Fibroblast of lung (primary cell): Measurements from ENCODE around the gene UTP11. TPM values are rescaled to one million over a fixed set of nuclear protein-coding genes. Genes with fewer than 3 reads are reported as not detected.

Experiments used
- DNase-seq, 2 donors: peaks; one replicate each; pipeline versions ENCODE4 v3.0.0 to v3.0.0-alpha.2; 2010; ENCODE audit warnings: low read depth in 2 of 2
- H2AFZ ChIP-seq: 2 replicates; pipeline ENCODE4 v1.5.1; 2012; ENCODE audit warnings: low read length, control low read depth, inconsistent platforms
- H3K27ac ChIP-seq: 2 replicates; pipeline ENCODE4 v1.5.1; 2011; ENCODE audit warnings: low read length, control low read depth; ENCODE audit not compliant: insufficient read depth
- H3K27me3 ChIP-seq: 2 replicates; pipeline ENCODE4 v1.5.1; 2011; ENCODE audit warnings: mild to moderate bottlenecking, low read length; ENCODE audit not compliant: control insufficient read depth, insufficient read depth
- H3K36me3 ChIP-seq: 2 replicates; pipeline ENCODE4 v1.5.1; 2011; ENCODE audit warnings: low read length; ENCODE audit not compliant: control insufficient read depth, insufficient read depth
- H3K4me1 ChIP-seq: 2 replicates; pipeline ENCODE4 v1.5.1; 2011; ENCODE audit warnings: low read length; ENCODE audit not compliant: control insufficient read depth, insufficient read depth; ENCODE audit errors: extremely low read depth
- H3K4me2 ChIP-seq: 2 replicates; pipeline ENCODE4 v1.5.1; 2011; ENCODE audit warnings: low read length, control low read depth; ENCODE audit not compliant: insufficient read depth; ENCODE audit errors: extremely low read depth
- H3K4me3 ChIP-seq, 4 experiments: fragments of 200-600 bp in 1 of 4; sonication (generic) in 1 of 4; replicated peaks in 1 of 4; 2 replicates each; pipeline ENCODE4 v1.5.1; 2011 to 2016; ENCODE audit warnings: low read length in 4 of 4, low read depth in 3 of 4, mild to moderate bottlenecking in 3 of 4, control low read depth in 2 of 4, inconsistent platforms in 1 of 4, mixed read lengths in 1 of 4; ENCODE audit not compliant: insufficient read depth in 1 of 4; ENCODE audit errors: control extremely low read depth in 1 of 4
- H3K79me2 ChIP-seq: 2 replicates; pipeline ENCODE4 v1.5.1; 2012; ENCODE audit warnings: mild to moderate bottlenecking, low read length, inconsistent platforms; ENCODE audit not compliant: control insufficient read depth, insufficient read depth
- H3K9ac ChIP-seq: 2 replicates; pipeline ENCODE4 v1.5.1; 2011; ENCODE audit warnings: mild to moderate bottlenecking, low read length, control low read depth; ENCODE audit not compliant: insufficient read depth
- H3K9me3 ChIP-seq: 2 replicates; pipeline ENCODE4 v1.5.1; 2012; ENCODE audit warnings: low read depth, low read length; ENCODE audit not compliant: control insufficient read depth, insufficient read depth
- H4K20me1 ChIP-seq: 2 replicates; pipeline ENCODE4 v1.5.1; 2011; ENCODE audit warnings: low read length; ENCODE audit not compliant: control insufficient read depth, insufficient read depth; ENCODE audit errors: extremely low read depth
- EZH2 ChIP-seq: IDR thresholded peaks from 2 replicates; pipeline ENCODE4 v1.5.1; 2012; ENCODE audit warnings: low read length, control low read depth, mild to moderate bottlenecking; ENCODE audit errors: missing control alignments
- polyA plus RNA-seq, 2 donors: library from polyadenylated mRNA; depleted of rRNA in 1 of 2; stranded (reverse) in 1 of 2; unstranded in 1 of 2; fragments of >200 nt; gene quantifications; 2 replicates each; pipeline ENCODE4 v1.2.1, GENCODE V29; 2011 to 2012; ENCODE audit warnings: missing spikeins in 1 of 2
- total RNA-seq: library from RNA; depleted of rRNA; stranded (reverse); fragments of >200 nt; gene quantifications from 2 replicates; pipeline ENCODE4 v1.2.1, GENCODE V29; 2014
- TF ChIP-seq, protein P1 (sequence below), 2 donors: IDR thresholded peaks in 1 of 2; conservative IDR thresholded peaks in 1 of 2; 1 replicate in 1 of 2; 2 replicates in 1 of 2; pipeline ENCODE4 v1.5.1; 2011 to 2012; ENCODE audit warnings: low read length in 2 of 2, control low read depth in 1 of 2, inconsistent platforms in 1 of 2, low read depth in 1 of 2, mild to moderate bottlenecking in 1 of 2

UTP11 gene
- total and polyA plus RNA-seq, 2 donors (not counting 1 experiment from before 2014, with no cell fraction given): 34.8 to 56.5 TPM

DNA sequence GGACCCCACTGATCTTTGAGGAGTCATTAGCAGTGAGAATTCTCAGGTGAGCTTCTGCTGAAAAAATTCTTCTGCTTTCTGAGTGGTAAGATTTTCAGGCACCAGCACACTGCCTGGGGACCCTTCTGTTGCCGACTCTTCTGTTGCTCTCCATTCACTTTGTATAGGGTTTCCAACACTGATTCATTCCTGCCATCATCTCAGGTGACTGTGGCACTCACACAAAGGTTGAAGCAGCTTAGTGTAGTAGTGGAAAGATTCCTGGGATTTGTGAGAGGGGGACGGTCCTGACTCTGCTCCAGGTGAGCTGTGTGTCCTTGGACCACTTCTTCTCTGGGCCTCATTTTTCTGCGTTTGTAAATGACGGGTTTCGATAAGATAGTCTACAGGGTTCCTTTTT is 9.4 kb downstream of the UTP11 start:
- peaks cover 26% of the 10 kb centered on the region for H3K36me3 ChIP-seq
- no peaks in the 10 kb centered on the region for H4K20me1 ChIP-seq
- DNase-seq: no peak
- no peak overlapping the region for H3K27ac ChIP-seq
- no peak overlapping the region for H3K4me2 ChIP-seq
- no peak for TF ChIP-seq EZH2
- TF ChIP-seq, protein P1, sequence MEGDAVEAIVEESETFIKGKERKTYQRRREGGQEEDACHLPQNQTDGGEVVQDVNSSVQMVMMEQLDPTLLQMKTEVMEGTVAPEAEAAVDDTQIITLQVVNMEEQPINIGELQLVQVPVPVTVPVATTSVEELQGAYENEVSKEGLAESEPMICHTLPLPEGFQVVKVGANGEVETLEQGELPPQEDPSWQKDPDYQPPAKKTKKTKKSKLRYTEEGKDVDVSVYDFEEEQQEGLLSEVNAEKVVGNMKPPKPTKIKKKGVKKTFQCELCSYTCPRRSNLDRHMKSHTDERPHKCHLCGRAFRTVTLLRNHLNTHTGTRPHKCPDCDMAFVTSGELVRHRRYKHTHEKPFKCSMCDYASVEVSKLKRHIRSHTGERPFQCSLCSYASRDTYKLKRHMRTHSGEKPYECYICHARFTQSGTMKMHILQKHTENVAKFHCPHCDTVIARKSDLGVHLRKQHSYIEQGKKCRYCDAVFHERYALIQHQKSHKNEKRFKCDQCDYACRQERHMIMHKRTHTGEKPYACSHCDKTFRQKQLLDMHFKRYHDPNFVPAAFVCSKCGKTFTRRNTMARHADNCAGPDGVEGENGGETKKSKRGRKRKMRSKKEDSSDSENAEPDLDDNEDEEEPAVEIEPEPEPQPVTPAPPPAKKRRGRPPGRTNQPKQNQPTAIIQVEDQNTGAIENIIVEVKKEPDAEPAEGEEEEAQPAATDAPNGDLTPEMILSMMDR (conservative IDR thresholded peaks at IDR 0.05 in 1 of 2, IDR thresholded peaks at IDR 0.05 in 1 of 2; ENCODE audit: low read depth in 1 of 2, low read length in 2 of 2): no peak
- no peak overlapping the region for H3K4me3 ChIP-seq
- no peak overlapping the region for H2AFZ ChIP-seq
- no peaks in the 10 kb centered on the region for H3K9me3 ChIP-seq
- H3K27me3 ChIP-seq: no peaks in the 10 kb centered on the region
- no peak overlapping the region for H3K9ac ChIP-seq
- peaks cover 8% of the 10 kb centered on the region for H3K79me2 ChIP-seq
- H3K4me1 ChIP-seq: no peaks in the 10 kb centered on the region

DNA sequence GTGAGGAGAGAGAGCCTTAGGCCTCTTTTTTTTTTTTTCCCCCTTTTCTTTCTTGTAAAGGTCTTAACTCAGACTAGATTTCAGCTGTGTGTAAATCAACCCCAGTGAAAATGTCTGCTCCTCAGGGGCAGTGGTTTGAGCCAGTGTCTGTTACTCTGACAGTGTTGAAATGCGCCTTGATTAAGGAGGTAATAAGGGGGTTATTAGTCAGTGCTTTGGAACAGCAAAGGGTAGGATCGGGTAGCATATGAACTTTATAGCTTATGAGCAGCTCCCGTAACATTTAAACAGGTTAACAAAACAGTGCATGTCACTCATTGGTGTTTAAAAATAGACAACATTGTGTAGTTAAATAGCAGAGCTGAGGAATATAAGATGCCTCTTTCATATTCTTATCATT is 10.3 kb downstream of the UTP11 start:
- Histone ChIP-seq H4K20me1 (no peaks in the 10 kb centered on the region), H2AFZ (no peak overlapping the region), H3K27me3 (no peaks in the 10 kb centered on the region), H3K27ac (no peak overlapping the region), H3K4me1 (no peaks in the 10 kb centered on the region), H3K36me3 (peaks cover 21% of the 10 kb centered on the region), H3K9me3 (no peaks in the 10 kb centered on the region), H3K4me2 (no peak overlapping the region), H3K9ac (no peak overlapping the region), H3K4me3 (no peak overlapping the region), H3K79me2 (peaks cover 2% of the 10 kb centered on the region)
- no peak for TF ChIP-seq EZH2
- TF ChIP-seq, protein P1 (conservative IDR thresholded peaks at IDR 0.05 in 1 of 2, IDR thresholded peaks at IDR 0.05 in 1 of 2; ENCODE audit: low read depth in 1 of 2, low read length in 2 of 2): no peak
- no peak for DNase-seq

DNA sequence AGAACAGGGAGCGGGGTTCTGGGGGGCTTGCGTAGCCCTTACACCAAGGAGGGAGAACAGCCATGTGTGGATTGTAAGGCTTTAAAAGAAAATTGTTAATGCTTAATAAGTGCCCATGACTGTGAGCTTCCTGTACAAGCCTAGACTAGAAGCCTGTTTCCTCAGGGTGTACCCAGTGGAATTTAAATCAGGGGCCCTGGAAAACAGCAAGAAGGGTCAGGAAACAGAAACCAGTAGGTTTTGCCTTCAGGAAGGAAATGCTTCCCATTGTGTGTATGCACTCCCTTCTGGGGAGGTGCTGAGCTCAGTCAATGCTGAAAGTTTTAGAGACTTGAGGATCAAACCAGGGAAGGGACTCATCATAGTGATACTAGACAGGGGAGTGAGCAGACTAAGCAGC is 12.7 kb downstream of the UTP11 start:
- Histone ChIP-seq H3K27ac (no peak overlapping the region), H3K36me3 (peaks cover 13% of the 10 kb centered on the region), H3K9ac (no peak overlapping the region), H3K9me3 (no peaks in the 10 kb centered on the region), H3K4me1 (peaks cover 12% of the 10 kb centered on the region), H3K4me2 (no peak overlapping the region), H3K79me2 (no peaks in the 10 kb centered on the region), H2AFZ (no peak overlapping the region), H4K20me1 (no peaks in the 10 kb centered on the region), H3K4me3 (no peak overlapping the region), H3K27me3 (no peaks in the 10 kb centered on the region)
- TF ChIP-seq, protein P1 (conservative IDR thresholded peaks at IDR 0.05 in 1 of 2, IDR thresholded peaks at IDR 0.05 in 1 of 2; ENCODE audit: low read depth in 1 of 2, low read length in 2 of 2): no peak
- no peak for TF ChIP-seq EZH2
- no peak for DNase-seq
